Omental fat pad (tissue), 4 donors: ENCODE measurements around the gene OR8K3. TPM values are rescaled to one million over a fixed set of nuclear protein-coding genes. Genes with fewer than 3 reads are reported as not detected.

Experiments used
- ATAC-seq: fragments of 150-250 bp; one replicate; pipeline ENCODE4 v1.9.1; 2016; ENCODE audit warnings: mild to moderate bottlenecking, moderate library complexity; ENCODE audit not compliant: low FRiP score
- DNase-seq: peaks from one replicate; pipeline ENCODE4 v3.0.0-alpha.2; 2019; ENCODE audit warnings: low spot score
- total RNA-seq, 4 donors: library from RNA; depleted of rRNA; stranded (reverse); fragments of >200 nt; gene quantifications; one replicate each; pipeline ENCODE4 v1.1.0, GENCODE V29; 2016
- TF ChIP-seq, protein P1 (sequence below), 3 donors: fragments of 450-650 bp; IDR thresholded peaks; one replicate each; pipeline ENCODE4 v1.5.1; 2016 to 2017; ENCODE audit warnings: antibody characterized with exemption in 3 of 3, mild to moderate bottlenecking in 3 of 3, moderate library complexity in 2 of 3

OR8K3 gene
- not detected for total RNA-seq

DNA sequence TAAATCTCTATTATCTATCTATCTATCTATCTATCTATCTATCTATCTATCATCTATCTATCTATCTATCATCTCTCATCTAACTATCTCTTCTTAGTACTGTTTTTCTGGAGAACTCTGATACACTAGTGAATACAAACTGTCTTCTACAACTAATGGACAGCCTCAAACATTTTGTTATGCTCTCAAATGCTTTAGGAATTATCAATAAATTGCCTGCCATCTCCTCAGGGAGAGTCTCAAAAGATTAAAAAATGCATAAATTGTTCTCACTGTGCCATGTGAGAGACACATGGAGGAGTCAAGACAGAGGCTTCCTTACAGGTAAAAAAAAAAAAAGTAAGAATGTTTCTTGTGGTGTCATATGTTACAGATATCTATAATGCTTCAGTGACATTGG, at the start of gene OR8K3:
TSS of gene OR8K3 (plus strand) at position 301 of the 400 bp plus-strand sequence. CDS start 3,163 bp downstream, outside the sequence.
- TF ChIP-seq, protein P1, sequence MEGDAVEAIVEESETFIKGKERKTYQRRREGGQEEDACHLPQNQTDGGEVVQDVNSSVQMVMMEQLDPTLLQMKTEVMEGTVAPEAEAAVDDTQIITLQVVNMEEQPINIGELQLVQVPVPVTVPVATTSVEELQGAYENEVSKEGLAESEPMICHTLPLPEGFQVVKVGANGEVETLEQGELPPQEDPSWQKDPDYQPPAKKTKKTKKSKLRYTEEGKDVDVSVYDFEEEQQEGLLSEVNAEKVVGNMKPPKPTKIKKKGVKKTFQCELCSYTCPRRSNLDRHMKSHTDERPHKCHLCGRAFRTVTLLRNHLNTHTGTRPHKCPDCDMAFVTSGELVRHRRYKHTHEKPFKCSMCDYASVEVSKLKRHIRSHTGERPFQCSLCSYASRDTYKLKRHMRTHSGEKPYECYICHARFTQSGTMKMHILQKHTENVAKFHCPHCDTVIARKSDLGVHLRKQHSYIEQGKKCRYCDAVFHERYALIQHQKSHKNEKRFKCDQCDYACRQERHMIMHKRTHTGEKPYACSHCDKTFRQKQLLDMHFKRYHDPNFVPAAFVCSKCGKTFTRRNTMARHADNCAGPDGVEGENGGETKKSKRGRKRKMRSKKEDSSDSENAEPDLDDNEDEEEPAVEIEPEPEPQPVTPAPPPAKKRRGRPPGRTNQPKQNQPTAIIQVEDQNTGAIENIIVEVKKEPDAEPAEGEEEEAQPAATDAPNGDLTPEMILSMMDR (IDR thresholded peaks at IDR 0.05), result no peak
- ATAC-seq (no peak), DNase-seq (no peak)

DNA sequence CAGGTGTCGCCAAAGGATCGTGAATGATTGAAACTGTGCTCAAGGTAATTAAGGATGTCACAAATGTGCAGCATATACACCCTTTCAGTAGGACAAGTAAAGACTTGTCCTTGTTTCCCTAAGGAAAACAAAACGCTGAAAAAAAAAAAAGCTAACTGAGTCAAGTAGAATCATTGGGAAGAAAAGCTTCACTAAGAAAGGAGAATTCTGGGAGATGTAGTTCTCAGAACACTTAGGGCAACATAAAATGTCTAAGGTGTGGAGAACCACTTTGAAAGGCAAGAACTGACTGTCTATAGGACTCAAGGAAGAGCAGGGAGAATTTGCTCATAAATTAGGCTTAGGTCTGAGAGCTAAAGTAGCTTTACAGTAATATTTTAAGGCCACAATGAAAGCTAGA, 43.9 kb upstream of the OR8K3 start:
- DNase-seq (no peak), ATAC-seq (no peak)
- TF ChIP-seq, protein P1 (IDR thresholded peaks at IDR 0.05), result no peak

DNA sequence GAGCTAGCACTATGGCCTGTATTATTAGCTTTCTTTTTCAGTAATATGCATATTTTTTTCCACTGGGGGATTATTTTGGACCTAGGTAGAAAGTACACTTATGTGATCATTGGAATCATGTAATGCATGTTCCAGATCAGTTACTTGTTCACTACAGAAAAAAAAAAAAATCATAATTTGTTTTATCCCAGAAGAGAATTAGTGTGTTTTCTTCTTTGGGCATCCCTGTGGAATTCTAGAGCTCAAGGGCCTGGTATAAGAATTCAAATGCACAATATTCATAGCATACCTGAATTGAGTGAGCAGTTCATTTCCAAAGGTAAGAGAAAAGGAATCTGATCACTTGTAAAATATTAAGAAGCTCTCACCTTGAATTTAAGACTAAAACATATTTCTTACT, 41.1 kb upstream of the OR8K3 start, which contains the start of gene OR5T1:
TSS of gene OR5T1 (plus strand) at position 301 of the 400 bp plus-strand sequence. CDS start 1,485 bp downstream, outside the sequence.
- no peak for ATAC-seq
- TF ChIP-seq, protein P1 (IDR thresholded peaks at IDR 0.05), result no peak
- no peak for DNase-seq

DNA sequence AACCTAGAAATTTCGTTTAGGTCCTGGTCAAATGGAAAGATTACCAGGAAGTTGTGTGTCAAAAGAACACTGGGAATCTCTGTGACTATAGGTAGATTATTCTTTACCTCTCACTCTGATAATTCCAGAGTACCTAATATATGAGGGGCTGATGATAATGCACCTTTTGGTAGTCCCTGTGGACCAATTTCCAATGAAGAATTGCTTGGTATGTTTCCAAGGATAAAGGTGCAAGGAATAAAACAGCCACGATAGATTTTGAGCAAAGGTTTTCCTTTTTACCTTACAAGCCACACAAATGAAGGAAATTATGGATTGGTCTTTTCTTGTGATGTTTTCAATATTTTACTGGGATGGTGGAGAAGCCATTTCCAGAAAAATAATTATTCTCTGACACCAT, 22.8 kb upstream of the OR8K3 start, which contains the start of gene OR8H1:
TSS of gene OR8H1 (minus strand) at position 101 of the 400 bp plus-strand sequence. CDS start 1,192 bp downstream, outside the sequence.
- no peak for ATAC-seq
- TF ChIP-seq, protein P1 (IDR thresholded peaks at IDR 0.05), result no peak
- DNase-seq, result no peak

DNA sequence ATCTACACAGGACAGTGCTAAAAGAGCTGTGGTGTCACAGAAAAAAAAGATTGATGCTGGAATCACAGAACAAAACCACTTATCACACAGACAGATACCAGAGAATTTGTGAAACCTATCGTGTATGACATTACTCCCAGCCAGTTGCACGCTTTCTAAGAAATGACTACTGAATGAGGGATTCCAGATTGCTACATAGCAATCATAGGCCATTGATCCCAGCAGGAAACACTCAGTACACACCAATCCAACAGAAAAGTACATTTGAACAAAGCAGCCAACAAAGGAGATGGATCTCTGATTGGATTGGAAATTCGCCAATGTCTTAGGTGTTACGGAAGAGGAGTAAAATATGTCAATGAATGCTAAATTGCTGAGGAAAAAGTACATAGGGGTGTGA, 18.0 kb upstream of the OR8K3 start:
- DNase-seq (no peak), ATAC-seq (no peak)
- TF ChIP-seq, protein P1 (IDR thresholded peaks at IDR 0.05), result no peak

DNA sequence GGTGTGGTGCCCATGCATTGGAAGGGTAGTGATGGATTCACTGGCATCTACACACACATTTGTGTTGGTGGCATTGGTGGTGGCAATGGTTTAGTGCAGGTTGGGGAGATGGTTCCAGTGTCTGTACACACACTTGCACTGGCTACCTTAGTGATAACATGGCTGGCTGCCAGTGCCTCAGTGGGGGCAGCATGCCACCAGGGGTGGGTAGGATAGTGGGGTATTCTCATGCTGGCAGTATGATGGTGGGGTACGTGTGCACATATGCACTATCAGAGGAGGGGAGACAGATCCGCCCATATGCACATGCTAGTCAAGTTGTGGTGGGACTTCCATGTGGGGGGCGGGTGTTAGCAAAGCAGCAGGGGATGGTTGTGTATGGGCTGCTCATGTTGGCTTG, 7.1 kb upstream of the OR8K3 start:
- ATAC-seq, result no peak
- DNase-seq, result no peak
- TF ChIP-seq, protein P1 (IDR thresholded peaks at IDR 0.05), result no peak

DNA sequence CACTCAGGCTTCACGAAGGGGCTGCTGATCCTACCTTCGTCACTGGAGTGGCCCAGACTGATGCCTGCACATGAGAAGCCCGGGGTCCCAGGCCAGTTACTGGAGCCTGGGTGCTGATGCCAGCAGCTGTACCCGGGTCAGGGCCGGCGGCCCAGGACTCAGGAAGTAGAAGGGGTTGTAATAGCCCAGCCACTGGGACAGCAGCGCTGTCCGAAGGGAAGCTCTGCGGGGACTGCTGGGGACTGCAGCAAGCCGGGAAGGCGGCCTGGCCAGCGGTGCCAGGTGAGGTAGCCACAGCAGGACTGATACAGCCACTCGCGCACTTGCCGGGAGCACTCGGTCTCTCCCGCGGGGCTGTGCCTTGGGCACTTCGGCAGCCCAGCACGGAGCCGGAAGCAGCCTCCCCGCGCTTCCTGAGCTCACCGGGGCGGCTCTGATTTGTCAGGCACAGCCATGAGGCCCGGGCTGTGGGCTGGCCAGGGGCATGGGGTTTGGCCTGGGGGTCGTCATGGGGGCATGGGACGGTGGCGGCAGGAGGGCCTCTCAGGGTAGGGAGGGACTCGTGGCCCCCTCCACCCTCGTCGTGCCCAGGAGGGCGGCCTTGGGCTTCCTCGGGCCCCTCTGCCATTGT, 17.0 kb downstream of the OR8K3 start:
- TF ChIP-seq, protein P1 (IDR thresholded peaks at IDR 0.05), result no peak
- DNase-seq (no peak), ATAC-seq (no peak)
